ENCODE data around the gene CTDSPL.

The CTDSPL gene

GRCh38 chr3:37945807-37946530 lies 84.3 kb downstream of the CTDSPL start:
- H3K36me3 ChIP-seq (ENCODE audit: insufficient read depth) = no peaks in the 10 kb centered on the region
- no peak overlapping the region for H3K4me3 ChIP-seq (IDR thresholded peaks at IDR 0.05; ENCODE audit: insufficient read depth, low read depth, low read length)
- no peaks in the 10 kb centered on the region for H3K27me3 ChIP-seq (ENCODE audit: insufficient read depth, low read depth)
- no peaks in the 10 kb centered on the region for H3K4me1 ChIP-seq (ENCODE audit: low read depth, poor library complexity, severe bottlenecking)
- H4K20me1 ChIP-seq (ENCODE audit: insufficient read depth) = no peaks in the 10 kb centered on the region
- no peaks in the 10 kb centered on the region for H3K79me2 ChIP-seq (ENCODE audit: insufficient read depth, low read depth)
- H3K9ac ChIP-seq = no peak overlapping the region
- no peak for TF ChIP-seq CTCF (conservative IDR thresholded peaks at IDR 0.05; ENCODE audit: low read depth, low read length)
- H3K4me2 ChIP-seq = no peak overlapping the region
- no peak overlapping the region for H3K27ac ChIP-seq
- H2AFZ ChIP-seq (ENCODE audit: low read depth) = no peak overlapping the region

GRCh38 chr3:37946531-37946889 lies 84.8 kb downstream of the CTDSPL start:
- H3K36me3 ChIP-seq (ENCODE audit: insufficient read depth) = no peaks in the 10 kb centered on the region
- no peak overlapping the region for H3K27ac ChIP-seq
- H3K4me2 ChIP-seq = no peak overlapping the region
- no peak overlapping the region for H2AFZ ChIP-seq (ENCODE audit: low read depth)
- no peaks in the 10 kb centered on the region for H3K4me1 ChIP-seq (ENCODE audit: low read depth, poor library complexity, severe bottlenecking)
- H3K9ac ChIP-seq = no peak overlapping the region
- H3K79me2 ChIP-seq (ENCODE audit: insufficient read depth, low read depth) = no peaks in the 10 kb centered on the region
- H4K20me1 ChIP-seq (ENCODE audit: insufficient read depth) = no peaks in the 10 kb centered on the region
- H3K4me3 ChIP-seq (IDR thresholded peaks at IDR 0.05; ENCODE audit: insufficient read depth, low read depth, low read length) = no peak overlapping the region
- no peaks in the 10 kb centered on the region for H3K27me3 ChIP-seq (ENCODE audit: insufficient read depth, low read depth)
- TF ChIP-seq CTCF (conservative IDR thresholded peaks at IDR 0.05; ENCODE audit: low read depth, low read length) = no peak

GRCh38 chr3:37949866-37950265 lies 88.2 kb downstream of the CTDSPL start:
- H2AFZ ChIP-seq (ENCODE audit: low read depth) = no peak overlapping the region
- H3K9ac ChIP-seq = no peak overlapping the region
- H3K4me3 ChIP-seq (IDR thresholded peaks at IDR 0.05; ENCODE audit: insufficient read depth, low read depth, low read length) = no peak overlapping the region
- H4K20me1 ChIP-seq (ENCODE audit: insufficient read depth) = no peaks in the 10 kb centered on the region
- H3K27ac ChIP-seq = no peak overlapping the region
- H3K36me3 ChIP-seq (ENCODE audit: insufficient read depth) = no peaks in the 10 kb centered on the region
- H3K4me1 ChIP-seq (ENCODE audit: low read depth, poor library complexity, severe bottlenecking) = no peaks in the 10 kb centered on the region
- no peak for TF ChIP-seq CTCF (conservative IDR thresholded peaks at IDR 0.05; ENCODE audit: low read depth, low read length)
- H3K27me3 ChIP-seq (ENCODE audit: insufficient read depth, low read depth) = no peaks in the 10 kb centered on the region
- no peak overlapping the region for H3K4me2 ChIP-seq
- H3K79me2 ChIP-seq (ENCODE audit: insufficient read depth, low read depth) = no peaks in the 10 kb centered on the region

GRCh38 chr3:37952564-37952963 lies 90.9 kb downstream of the CTDSPL start:
- Histone ChIP-seq H3K27me3 (ENCODE audit: insufficient read depth, low read depth) (no peaks in the 10 kb centered on the region), H3K4me2 (no peak overlapping the region)

More at GRCh38 chr3:37952564-37952963, 90.9 kb downstream of the CTDSPL start:
- Histone ChIP-seq H3K4me1 (ENCODE audit: low read depth, poor library complexity, severe bottlenecking) (no peaks in the 10 kb centered on the region), H3K4me3 (IDR thresholded peaks at IDR 0.05; ENCODE audit: insufficient read depth, low read depth, low read length) (no peak overlapping the region), H3K27ac (no peak overlapping the region), H3K9ac (no peak overlapping the region), H4K20me1 (ENCODE audit: insufficient read depth) (no peaks in the 10 kb centered on the region), H3K79me2 (ENCODE audit: insufficient read depth, low read depth) (no peaks in the 10 kb centered on the region), H3K36me3 (ENCODE audit: insufficient read depth) (no peaks in the 10 kb centered on the region), H2AFZ (ENCODE audit: low read depth) (no peak overlapping the region)
- TF ChIP-seq CTCF (conservative IDR thresholded peaks at IDR 0.05; ENCODE audit: low read depth, low read length) = no peak

All from KMS-11 (cell line).